PFSK-1 (cell line): ENCODE data around the gene ATG12.

Experiments used
- FOXP2 ChIP-seq: optimal IDR thresholded peaks from 2 replicates; pipeline ENCODE3; 2011; ENCODE audit warnings: borderline replicate concordance, control low read depth, inconsistent platforms; ENCODE audit not compliant: insufficient read depth; ENCODE audit errors: extremely low read length, extremely low read depth
- POLR2AphosphoS5 ChIP-seq: IDR thresholded peaks from 2 replicates; pipeline ENCODE4 v1.6.1; 2012; ENCODE audit warnings: low read depth, mild to moderate bottlenecking, control low read depth, low read length, moderate library complexity
- SIN3A ChIP-seq: IDR thresholded peaks from 2 replicates; pipeline ENCODE4 v1.6.1; 2012; ENCODE audit warnings: mild to moderate bottlenecking, low read length, moderate library complexity, borderline replicate concordance; ENCODE audit not compliant: insufficient read depth
- TAF1 ChIP-seq: IDR thresholded peaks from 2 replicates; pipeline ENCODE4 v1.6.1; 2012; ENCODE audit warnings: low read length, control low read depth, borderline replicate concordance; ENCODE audit not compliant: insufficient read depth
- TF ChIP-seq, protein P1 (sequence below), 2 experiments: IDR thresholded peaks; 2 replicates each; pipeline versions ENCODE4 v1.6.1 to v1.8.0; 2011 to 2012; ENCODE audit warnings: low read depth in 2 of 2, low read length in 2 of 2, control low read depth in 1 of 2, inconsistent platforms in 1 of 2, mild to moderate bottlenecking in 1 of 2, moderate library complexity in 1 of 2; ENCODE audit not compliant: insufficient read depth in 1 of 2

The ATG12 gene

DNA sequence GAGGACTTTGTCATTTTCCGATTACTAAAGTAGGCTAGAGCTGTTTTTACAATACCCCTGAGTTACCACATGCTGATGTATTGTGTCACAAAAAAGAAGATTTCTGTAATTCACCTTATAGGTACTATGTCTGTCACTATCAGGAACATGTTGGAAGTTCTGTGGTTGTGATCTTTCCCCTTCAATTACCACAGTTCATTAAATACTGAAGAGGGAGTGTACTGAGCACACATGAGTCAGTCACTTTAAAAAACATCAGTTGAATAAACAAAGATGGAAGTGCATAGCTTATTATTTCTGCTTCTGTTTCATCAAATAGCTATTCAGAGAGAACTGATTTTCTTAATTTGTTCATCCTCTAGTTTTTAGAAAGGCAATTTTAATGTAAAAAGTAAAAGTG is 32.0 kb upstream of the ATG12 start:
- no peak for TF ChIP-seq SIN3A
- no peak for TF ChIP-seq TAF1
- TF ChIP-seq POLR2AphosphoS5: no peak
- TF ChIP-seq FOXP2: no peak
- TF ChIP-seq, protein P1, sequence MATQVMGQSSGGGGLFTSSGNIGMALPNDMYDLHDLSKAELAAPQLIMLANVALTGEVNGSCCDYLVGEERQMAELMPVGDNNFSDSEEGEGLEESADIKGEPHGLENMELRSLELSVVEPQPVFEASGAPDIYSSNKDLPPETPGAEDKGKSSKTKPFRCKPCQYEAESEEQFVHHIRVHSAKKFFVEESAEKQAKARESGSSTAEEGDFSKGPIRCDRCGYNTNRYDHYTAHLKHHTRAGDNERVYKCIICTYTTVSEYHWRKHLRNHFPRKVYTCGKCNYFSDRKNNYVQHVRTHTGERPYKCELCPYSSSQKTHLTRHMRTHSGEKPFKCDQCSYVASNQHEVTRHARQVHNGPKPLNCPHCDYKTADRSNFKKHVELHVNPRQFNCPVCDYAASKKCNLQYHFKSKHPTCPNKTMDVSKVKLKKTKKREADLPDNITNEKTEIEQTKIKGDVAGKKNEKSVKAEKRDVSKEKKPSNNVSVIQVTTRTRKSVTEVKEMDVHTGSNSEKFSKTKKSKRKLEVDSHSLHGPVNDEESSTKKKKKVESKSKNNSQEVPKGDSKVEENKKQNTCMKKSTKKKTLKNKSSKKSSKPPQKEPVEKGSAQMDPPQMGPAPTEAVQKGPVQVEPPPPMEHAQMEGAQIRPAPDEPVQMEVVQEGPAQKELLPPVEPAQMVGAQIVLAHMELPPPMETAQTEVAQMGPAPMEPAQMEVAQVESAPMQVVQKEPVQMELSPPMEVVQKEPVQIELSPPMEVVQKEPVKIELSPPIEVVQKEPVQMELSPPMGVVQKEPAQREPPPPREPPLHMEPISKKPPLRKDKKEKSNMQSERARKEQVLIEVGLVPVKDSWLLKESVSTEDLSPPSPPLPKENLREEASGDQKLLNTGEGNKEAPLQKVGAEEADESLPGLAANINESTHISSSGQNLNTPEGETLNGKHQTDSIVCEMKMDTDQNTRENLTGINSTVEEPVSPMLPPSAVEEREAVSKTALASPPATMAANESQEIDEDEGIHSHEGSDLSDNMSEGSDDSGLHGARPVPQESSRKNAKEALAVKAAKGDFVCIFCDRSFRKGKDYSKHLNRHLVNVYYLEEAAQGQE (IDR thresholded peaks at IDR 0.05; ENCODE audit: insufficient read depth in 1 of 2, low read depth in 2 of 2, low read length in 2 of 2): no peak

DNA sequence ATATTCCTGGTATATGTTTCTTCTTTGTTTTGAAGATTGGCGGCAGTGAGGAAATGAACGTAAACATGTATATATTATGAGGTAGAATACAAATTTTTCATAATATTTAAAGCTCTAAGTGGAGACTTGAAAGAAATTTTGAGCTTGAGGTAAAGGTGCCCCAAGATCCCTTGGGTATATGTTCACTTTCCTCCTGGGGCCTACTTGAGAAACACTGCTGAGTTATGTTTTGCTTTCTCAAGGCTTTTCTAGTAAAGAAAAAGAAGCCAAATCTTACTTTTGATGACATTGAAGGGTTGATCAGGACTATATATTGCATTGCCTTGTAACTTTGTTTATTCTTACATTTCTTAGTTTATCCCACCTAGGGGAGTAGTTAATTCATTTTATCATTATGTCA is 31.1 kb upstream of the ATG12 start:
- TF ChIP-seq POLR2AphosphoS5 (no peak), SIN3A (no peak), TAF1 (no peak), FOXP2 (no peak)
- TF ChIP-seq, protein P1 (IDR thresholded peaks at IDR 0.05; ENCODE audit: insufficient read depth in 1 of 2, low read depth in 2 of 2, low read length in 2 of 2): no peak

DNA sequence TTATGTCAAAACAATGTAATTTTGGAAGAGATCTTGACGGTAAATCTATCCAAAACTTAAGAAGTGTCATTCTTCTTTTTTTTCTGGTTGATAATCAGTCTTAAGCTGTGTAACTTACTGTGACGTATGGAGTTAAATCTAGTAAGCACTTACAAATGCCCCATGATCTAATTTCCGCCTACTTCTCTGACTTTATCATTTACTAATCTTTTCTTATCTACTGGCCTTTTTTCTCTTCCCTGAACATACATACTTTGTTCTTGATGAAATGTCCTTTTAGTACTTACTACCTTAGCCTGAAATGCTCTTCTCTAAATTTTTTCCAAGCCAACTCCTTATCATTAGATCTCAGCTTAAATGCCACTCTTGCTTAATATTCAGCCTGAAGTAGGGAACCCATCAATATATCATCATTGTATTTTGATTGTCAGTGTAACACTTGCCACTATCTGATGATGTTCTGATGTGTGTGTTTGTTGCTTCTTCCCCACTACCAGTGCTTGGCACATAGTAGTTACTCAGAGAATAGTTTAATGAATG is 28.0 kb upstream of the ATG12 start:
- TF ChIP-seq FOXP2 (no peak), SIN3A (no peak), TAF1 (no peak), POLR2AphosphoS5 (no peak)
- TF ChIP-seq, protein P1 (IDR thresholded peaks at IDR 0.05; ENCODE audit: insufficient read depth in 1 of 2, low read depth in 2 of 2, low read length in 2 of 2): no peak

- TF ChIP-seq FOXP2 (no peak), TAF1 (no peak), POLR2AphosphoS5 (no peak), SIN3A (no peak)
- TF ChIP-seq, protein P1 (IDR thresholded peaks at IDR 0.05; ENCODE audit: insufficient read depth in 1 of 2, low read depth in 2 of 2, low read length in 2 of 2): no peak
Observed at GRCh38 chr5:115859378-115859777, 18.0 kb upstream of the ATG12 start.

DNA sequence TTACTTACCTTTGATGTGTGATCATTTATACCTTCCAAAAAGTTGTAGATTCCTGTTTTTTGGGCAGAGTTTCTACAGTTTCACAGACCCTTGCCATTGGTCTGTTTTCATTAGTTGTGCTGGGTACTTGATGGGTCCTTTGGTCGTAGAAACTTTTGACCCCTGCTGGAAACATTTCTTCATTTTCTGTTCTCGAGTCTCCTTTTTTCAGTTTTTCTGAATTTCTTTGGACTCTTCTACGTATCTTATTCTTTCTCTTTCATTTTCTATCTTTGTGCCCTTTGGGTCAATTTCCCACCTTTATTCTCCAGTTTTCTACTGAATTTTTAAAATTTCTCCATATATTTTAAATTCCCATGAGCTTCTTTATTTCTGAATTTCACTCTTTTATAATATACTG is 17.0 kb upstream of the ATG12 start:
- TF ChIP-seq SIN3A (no peak), POLR2AphosphoS5 (no peak), FOXP2 (no peak), TAF1 (no peak)
- TF ChIP-seq, protein P1 (IDR thresholded peaks at IDR 0.05; ENCODE audit: insufficient read depth in 1 of 2, low read depth in 2 of 2, low read length in 2 of 2): no peak
